Lower leg skin (tissue), 3 donors: ENCODE data around the gene TFCP2.

Source experiments
- POLR2A ChIP-seq, 2 donors: fragments of 450-650 bp; IDR thresholded peaks; one replicate each; pipeline ENCODE4 v1.6.1; 2016 to 2017; ENCODE audit warnings: antibody characterized with exemption in 2 of 2, mild to moderate bottlenecking in 1 of 2, moderate library complexity in 1 of 2
- TF ChIP-seq, protein P1 (sequence below), 3 donors: fragments of 450-650 bp; IDR thresholded peaks; one replicate each; pipeline ENCODE4 v1.5.1; 2016; ENCODE audit warnings: antibody characterized with exemption in 3 of 3, mild to moderate bottlenecking in 3 of 3, moderate library complexity in 2 of 3

DNA sequence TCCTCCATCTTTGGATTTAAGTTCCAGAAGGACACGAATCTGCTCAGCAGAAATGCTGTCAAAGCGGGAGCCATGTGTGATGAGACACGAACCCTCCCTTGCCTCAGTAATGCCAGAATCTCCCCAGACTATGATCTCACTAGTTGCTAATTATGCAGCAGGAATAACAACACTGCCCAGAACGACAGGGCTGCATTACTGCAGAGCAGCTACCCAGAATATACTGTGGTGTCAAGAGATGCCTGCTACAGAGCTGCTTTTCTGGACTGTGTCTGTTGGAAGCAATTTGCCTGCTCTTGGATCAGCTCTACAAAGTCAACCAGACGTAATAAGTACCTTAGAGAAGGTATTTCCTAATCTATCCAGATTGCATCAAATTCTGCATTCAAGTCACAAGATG, 95.0 kb downstream of the TFCP2 start:
- TF ChIP-seq, protein P1, sequence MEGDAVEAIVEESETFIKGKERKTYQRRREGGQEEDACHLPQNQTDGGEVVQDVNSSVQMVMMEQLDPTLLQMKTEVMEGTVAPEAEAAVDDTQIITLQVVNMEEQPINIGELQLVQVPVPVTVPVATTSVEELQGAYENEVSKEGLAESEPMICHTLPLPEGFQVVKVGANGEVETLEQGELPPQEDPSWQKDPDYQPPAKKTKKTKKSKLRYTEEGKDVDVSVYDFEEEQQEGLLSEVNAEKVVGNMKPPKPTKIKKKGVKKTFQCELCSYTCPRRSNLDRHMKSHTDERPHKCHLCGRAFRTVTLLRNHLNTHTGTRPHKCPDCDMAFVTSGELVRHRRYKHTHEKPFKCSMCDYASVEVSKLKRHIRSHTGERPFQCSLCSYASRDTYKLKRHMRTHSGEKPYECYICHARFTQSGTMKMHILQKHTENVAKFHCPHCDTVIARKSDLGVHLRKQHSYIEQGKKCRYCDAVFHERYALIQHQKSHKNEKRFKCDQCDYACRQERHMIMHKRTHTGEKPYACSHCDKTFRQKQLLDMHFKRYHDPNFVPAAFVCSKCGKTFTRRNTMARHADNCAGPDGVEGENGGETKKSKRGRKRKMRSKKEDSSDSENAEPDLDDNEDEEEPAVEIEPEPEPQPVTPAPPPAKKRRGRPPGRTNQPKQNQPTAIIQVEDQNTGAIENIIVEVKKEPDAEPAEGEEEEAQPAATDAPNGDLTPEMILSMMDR (IDR thresholded peaks at IDR 0.05), result no peak
- no peak for TF ChIP-seq POLR2A (IDR thresholded peaks at IDR 0.05)
